Prostate gland (tissue), 2 donors: ENCODE measurements around the gene EIF5AL1.

ENCODE experiments used
- CTCF ChIP-seq, 4 experiments: fragments of 200-600 bp in 2 of 4; fragments of 450-650 bp in 2 of 4; sonication (generic) in 2 of 4; IDR thresholded peaks; 1 replicate in 3 of 4; 2 replicates in 1 of 4; pipeline ENCODE4 v1.5.1; 2016 to 2019; ENCODE audit warnings: antibody characterized with exemption in 4 of 4, mild to moderate bottlenecking in 2 of 4, moderate library complexity in 2 of 4
- POLR2A ChIP-seq: fragments of 450-650 bp; IDR thresholded peaks from one replicate; pipeline ENCODE4 v1.6.1; 2016; ENCODE audit warnings: antibody characterized with exemption, mild to moderate bottlenecking

GRCh38 chr10:79492256-79492655, 20.1 kb upstream of the EIF5AL1 start:
- no peak for TF ChIP-seq CTCF (IDR thresholded peaks at IDR 0.05)
- TF ChIP-seq POLR2A = no peak
